ENCODE measurements around the gene FILIP1L. TPM values are rescaled to one million over a fixed set of nuclear protein-coding genes. Genes with fewer than 3 reads are reported as not detected.

FILIP1L gene
- total RNA-seq, 1 experiment from 2014 or later = 4.3 TPM

GRCh38 chr3:99938270-99938911 lies 175.9 kb downstream of the FILIP1L start:
- intact Hi-C loops (cut with micrococcal nuclease; ENCODE audit: unreplicated experiment) = no loop called here
- Histone ChIP-seq H3K27me3 (replicated peaks; ENCODE audit: insufficient read depth, low read depth, low read length, poor library complexity) (no peaks in the 10 kb centered on the region), H3K4me1 (ENCODE audit: insufficient read depth, low read length, poor library complexity, severe bottlenecking) (peaks cover 13% of the 10 kb centered on the region), H3K9me3 (ENCODE audit: low read depth, low read length, poor library complexity, severe bottlenecking) (no peaks in the 10 kb centered on the region), H3K36me3 (ENCODE audit: insufficient read depth, low read length, poor library complexity, severe bottlenecking) (no peaks in the 10 kb centered on the region), H3K27ac (ENCODE audit: low read depth, low read length, poor library complexity, severe bottlenecking) (no peak overlapping the region), H3K4me3 (ENCODE audit: low read depth, low read length, poor library complexity, severe bottlenecking) (no peak overlapping the region)
- CTCF ChIA-PET = no interaction called here
- TF ChIP-seq EZH2 (IDR thresholded peaks at IDR 0.05; ENCODE audit: borderline replicate concordance, low read depth, low read length, poor library complexity, severe bottlenecking) = no peak
- TF ChIP-seq, protein P1, sequence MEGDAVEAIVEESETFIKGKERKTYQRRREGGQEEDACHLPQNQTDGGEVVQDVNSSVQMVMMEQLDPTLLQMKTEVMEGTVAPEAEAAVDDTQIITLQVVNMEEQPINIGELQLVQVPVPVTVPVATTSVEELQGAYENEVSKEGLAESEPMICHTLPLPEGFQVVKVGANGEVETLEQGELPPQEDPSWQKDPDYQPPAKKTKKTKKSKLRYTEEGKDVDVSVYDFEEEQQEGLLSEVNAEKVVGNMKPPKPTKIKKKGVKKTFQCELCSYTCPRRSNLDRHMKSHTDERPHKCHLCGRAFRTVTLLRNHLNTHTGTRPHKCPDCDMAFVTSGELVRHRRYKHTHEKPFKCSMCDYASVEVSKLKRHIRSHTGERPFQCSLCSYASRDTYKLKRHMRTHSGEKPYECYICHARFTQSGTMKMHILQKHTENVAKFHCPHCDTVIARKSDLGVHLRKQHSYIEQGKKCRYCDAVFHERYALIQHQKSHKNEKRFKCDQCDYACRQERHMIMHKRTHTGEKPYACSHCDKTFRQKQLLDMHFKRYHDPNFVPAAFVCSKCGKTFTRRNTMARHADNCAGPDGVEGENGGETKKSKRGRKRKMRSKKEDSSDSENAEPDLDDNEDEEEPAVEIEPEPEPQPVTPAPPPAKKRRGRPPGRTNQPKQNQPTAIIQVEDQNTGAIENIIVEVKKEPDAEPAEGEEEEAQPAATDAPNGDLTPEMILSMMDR (conservative IDR thresholded peaks at IDR 0.05; ENCODE audit: low read depth, low read length) = no peak
- POLR2A ChIA-PET (ENCODE audit: low non-redundant PET) = no interaction called here
- no peak for DNase-seq (ENCODE audit: low spot score)
- BruUV-seq (replicated peaks) = no TSS peak

DNA sequence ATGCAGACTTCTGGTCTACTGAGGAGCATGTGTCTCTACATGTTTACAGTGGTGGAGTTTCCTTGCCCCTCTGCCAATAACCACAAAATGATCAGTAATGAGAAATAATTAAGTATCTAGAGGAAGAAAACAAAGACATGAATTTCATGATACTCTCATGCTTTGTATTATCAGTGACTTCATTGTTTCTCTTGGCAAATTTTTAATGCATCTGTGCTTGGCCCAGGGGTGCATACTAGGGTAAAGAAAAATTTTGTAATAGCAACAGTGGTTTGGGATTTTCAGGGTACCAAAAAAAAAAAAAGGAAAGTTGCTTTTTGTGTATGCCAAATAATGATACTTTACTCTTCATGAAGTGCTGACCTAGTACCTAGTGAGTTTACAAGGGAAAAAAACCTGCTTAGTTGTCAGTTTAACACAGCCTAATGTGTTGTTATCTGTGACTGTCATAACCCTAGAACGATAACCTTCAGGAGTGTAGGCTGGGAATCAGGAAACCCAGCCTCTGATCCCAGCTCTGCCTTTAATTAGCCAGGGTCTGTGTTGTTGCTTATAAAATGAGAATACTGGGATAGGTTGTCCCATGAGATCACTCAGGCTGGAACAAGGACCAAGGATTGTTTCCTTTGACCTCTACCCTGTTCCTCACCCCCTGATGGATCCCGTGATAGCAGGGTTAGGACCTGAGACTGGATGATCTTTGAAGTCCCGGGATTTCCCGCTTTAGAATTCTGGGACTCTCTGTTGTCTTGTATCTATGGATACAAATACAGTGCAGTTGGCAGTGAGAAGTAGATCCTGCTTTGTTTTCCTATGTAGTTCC lies 179.1 kb downstream of the FILIP1L start:
- no peaks in the 10 kb centered on the region for H3K36me3 ChIP-seq (ENCODE audit: insufficient read depth, low read length, poor library complexity, severe bottlenecking)
- H3K4me1 ChIP-seq (ENCODE audit: insufficient read depth, low read length, poor library complexity, severe bottlenecking) = peaks cover 13% of the 10 kb centered on the region
- CTCF ChIA-PET = no interaction called here
- TF ChIP-seq EZH2 (IDR thresholded peaks at IDR 0.05; ENCODE audit: borderline replicate concordance, low read depth, low read length, poor library complexity, severe bottlenecking) = no peak
- TF ChIP-seq, protein P1 (conservative IDR thresholded peaks at IDR 0.05; ENCODE audit: low read depth, low read length) = no peak
- POLR2A ChIA-PET (ENCODE audit: low non-redundant PET) = no interaction called here
- no peak overlapping the region for H3K4me3 ChIP-seq (ENCODE audit: low read depth, low read length, poor library complexity, severe bottlenecking)
- no peak overlapping the region for H3K27ac ChIP-seq (ENCODE audit: low read depth, low read length, poor library complexity, severe bottlenecking)
- BruUV-seq (replicated peaks) = no TSS peak
- no peaks in the 10 kb centered on the region for H3K9me3 ChIP-seq (ENCODE audit: low read depth, low read length, poor library complexity, severe bottlenecking)
- no peaks in the 10 kb centered on the region for H3K27me3 ChIP-seq (replicated peaks; ENCODE audit: insufficient read depth, low read depth, low read length, poor library complexity)
- DNase-seq (ENCODE audit: low spot score) = no peak
- intact Hi-C loops (cut with micrococcal nuclease; ENCODE audit: unreplicated experiment) = no loop called here

- intact Hi-C loops (cut with micrococcal nuclease; ENCODE audit: unreplicated experiment) = no loop called here
- Histone ChIP-seq H3K9me3 (ENCODE audit: low read depth, low read length, poor library complexity, severe bottlenecking) (no peaks in the 10 kb centered on the region), H3K4me1 (ENCODE audit: insufficient read depth, low read length, poor library complexity, severe bottlenecking) (peaks cover 13% of the 10 kb centered on the region), H3K4me3 (ENCODE audit: low read depth, low read length, poor library complexity, severe bottlenecking) (no peak overlapping the region), H3K36me3 (ENCODE audit: insufficient read depth, low read length, poor library complexity, severe bottlenecking) (no peaks in the 10 kb centered on the region), H3K27me3 (replicated peaks; ENCODE audit: insufficient read depth, low read depth, low read length, poor library complexity) (no peaks in the 10 kb centered on the region), H3K27ac (ENCODE audit: low read depth, low read length, poor library complexity, severe bottlenecking) (no peak overlapping the region)
- TF ChIP-seq EZH2 (IDR thresholded peaks at IDR 0.05; ENCODE audit: borderline replicate concordance, low read depth, low read length, poor library complexity, severe bottlenecking) = no peak
- TF ChIP-seq, protein P1 (conservative IDR thresholded peaks at IDR 0.05; ENCODE audit: low read depth, low read length) = no peak
- no peak for DNase-seq (ENCODE audit: low spot score)
- BruUV-seq (replicated peaks) = no TSS peak
- ChIA-PET POLR2A (ENCODE audit: low non-redundant PET) (no interaction called here), CTCF (no interaction called here)
Observed at GRCh38 chr3:99933971-99934750, 180.1 kb downstream of the FILIP1L start.
